GM21576 (cell line): Measurements from ENCODE around the gene PTPRD.

Experiments used
- ATAC-seq: cut with Tn5 transposase; IDR thresholded peaks from one replicate; pipeline ENCODE4 v1.9.1; 2021; ENCODE audit warnings: mild to moderate bottlenecking, moderate library complexity; ENCODE audit not compliant: unreplicated experiment

Gene PTPRD

GRCh38 chr9:8815931-8816330 lies 1796.9 kb downstream of the PTPRD start:
- ATAC-seq = no peak

- ATAC-seq = no peak
These were observed 1797.6 kb downstream of the PTPRD start for GRCh38 chr9:8815219-8815618.

GRCh38 chr9:8812888-8813287 lies 1799.9 kb downstream of the PTPRD start:
- no peak for ATAC-seq

- no peak for ATAC-seq
These were observed 1803.1 kb downstream of the PTPRD start for GRCh38 chr9:8809741-8810140.

GRCh38 chr9:8806150-8806549 lies 1806.7 kb downstream of the PTPRD start:
- ATAC-seq = no peak

GRCh38 chr9:8804613-8805012 lies 1808.2 kb downstream of the PTPRD start:
- ATAC-seq = no peak

- ATAC-seq = no peak
These were observed 1810.6 kb downstream of the PTPRD start for GRCh38 chr9:8802242-8802641.

GRCh38 chr9:8800196-8800595 lies 1812.6 kb downstream of the PTPRD start:
- no peak for ATAC-seq

- ATAC-seq = no peak
These were observed 1813.2 kb downstream of the PTPRD start for GRCh38 chr9:8799615-8800014.

GRCh38 chr9:8799206-8799605 lies 1813.6 kb downstream of the PTPRD start:
- no peak for ATAC-seq

- ATAC-seq = no peak
These were observed 1828.0 kb downstream of the PTPRD start for GRCh38 chr9:8784838-8785237.

- no peak for ATAC-seq
These were observed 1828.9 kb downstream of the PTPRD start for GRCh38 chr9:8783941-8784340.

GRCh38 chr9:8782237-8782636 lies 1830.6 kb downstream of the PTPRD start:
- no peak for ATAC-seq

GRCh38 chr9:8781458-8781857 lies 1831.3 kb downstream of the PTPRD start:
- no peak for ATAC-seq

GRCh38 chr9:8780386-8780785 lies 1832.4 kb downstream of the PTPRD start:
- no peak for ATAC-seq

GRCh38 chr9:8779478-8779877 lies 1833.3 kb downstream of the PTPRD start:
- ATAC-seq = no peak

GRCh38 chr9:8778356-8778755 lies 1834.4 kb downstream of the PTPRD start:
- ATAC-seq = no peak

GRCh38 chr9:8772302-8772701 lies 1840.5 kb downstream of the PTPRD start:
- no peak for ATAC-seq

- ATAC-seq = no peak
These were observed 1843.6 kb downstream of the PTPRD start for GRCh38 chr9:8769153-8769552.

- no peak for ATAC-seq
These were observed 1846.7 kb downstream of the PTPRD start for GRCh38 chr9:8766096-8766495.

- ATAC-seq = no peak
These were observed 1848.8 kb downstream of the PTPRD start for GRCh38 chr9:8764051-8764450.

GRCh38 chr9:8762479-8763085 lies 1850.2 kb downstream of the PTPRD start:
- no peak for ATAC-seq

- ATAC-seq = no peak
These were observed 1852.6 kb downstream of the PTPRD start for GRCh38 chr9:8760000-8760767.
